ENCODE measurements around the gene IL12RB1.
"Not testable (repeated sequence)": the region's sequence is repeated elsewhere in the genome, so short reads cannot be mapped to it uniquely, and the experiment has no call there.

Gene IL12RB1

DNA sequence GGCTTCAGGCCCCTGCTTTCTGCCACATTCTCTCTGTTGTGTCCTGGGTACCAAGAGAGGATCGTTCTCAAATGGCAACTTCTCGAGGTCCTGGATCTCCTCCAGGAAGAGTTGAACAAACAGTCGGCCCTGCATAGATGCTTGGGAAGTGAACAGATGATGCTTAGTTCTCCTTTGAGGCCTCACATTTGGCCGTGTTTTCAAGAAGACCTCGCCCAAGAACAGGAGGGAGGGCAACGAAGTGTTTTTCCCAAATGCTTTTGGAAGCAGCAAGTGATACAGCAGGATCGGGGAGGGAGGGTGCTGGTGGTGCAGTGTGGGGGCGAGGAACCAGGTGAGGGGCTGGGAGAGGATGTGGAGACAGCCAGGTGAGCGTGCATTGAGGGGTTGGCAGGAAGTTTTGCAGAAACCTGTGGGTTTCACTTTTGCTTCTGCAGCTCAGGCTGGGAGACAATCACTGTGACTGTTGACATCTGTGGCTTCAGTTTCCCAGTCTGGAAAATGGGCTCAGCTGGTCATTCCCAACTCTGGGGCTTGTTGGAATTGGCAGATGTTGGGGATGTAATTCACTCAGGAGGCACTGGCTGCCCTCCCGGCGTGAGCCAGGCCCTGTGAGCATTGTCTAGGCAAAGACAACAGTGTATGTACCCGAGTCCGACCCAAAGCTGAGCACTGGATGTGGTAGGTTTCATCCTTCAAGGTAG lies 32.4 kb upstream of the IL12RB1 start:
- no peak overlapping the region for H3K9ac ChIP-seq (ENCODE audit: low read depth, low read length)

DNA sequence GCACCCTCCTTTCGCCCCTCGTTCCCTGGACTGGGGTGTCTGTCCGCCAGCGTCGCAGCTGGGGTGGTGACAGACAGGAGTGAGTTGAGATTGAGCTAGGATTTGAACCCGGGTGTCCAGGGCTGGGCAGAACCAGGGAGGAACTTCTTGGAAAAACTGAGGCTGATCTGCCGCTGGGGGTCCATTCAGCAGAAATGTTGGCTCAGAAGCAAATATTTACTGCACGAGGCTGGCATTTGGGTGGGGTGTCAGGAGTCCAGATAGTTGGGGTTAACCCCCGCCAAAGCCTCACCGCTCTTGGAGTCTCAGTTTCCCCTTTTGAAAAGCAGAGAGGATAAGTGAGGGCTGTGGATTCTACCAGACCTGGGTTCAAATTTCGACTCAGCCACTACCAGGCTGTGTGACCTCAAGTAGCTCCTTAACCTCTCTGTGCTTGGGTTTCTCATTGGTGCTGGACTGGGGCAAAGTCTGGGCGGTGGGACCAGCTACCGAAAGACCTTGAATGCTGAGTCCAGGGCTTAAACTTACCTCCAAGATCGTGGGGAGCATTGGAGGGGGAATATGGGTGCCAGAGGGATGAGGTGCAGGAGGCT lies 31.8 kb upstream of the IL12RB1 start:
- Histone ChIP-seq H3K9ac (ENCODE audit: low read depth, low read length) (peak overlapping the region; percentile 65), H3K4me1 (ENCODE audit: insufficient read depth, low read length) (peaks cover 10% of the 10 kb centered on the region; the same call in 1 of the 2 replicates), H3K9me3 (ENCODE audit: control insufficient read depth, insufficient read depth, low read length) (no peaks in the 10 kb centered on the region), H3K36me3 (ENCODE audit: insufficient read depth, low read length) (no peaks in the 10 kb centered on the region)

More for the DNA sequence above, 32.4 kb upstream of the IL12RB1 start:
- Histone ChIP-seq H3K36me3 (ENCODE audit: insufficient read depth, low read length) (no peaks in the 10 kb centered on the region), H3K9me3 (ENCODE audit: control insufficient read depth, insufficient read depth, low read length) (no peaks in the 10 kb centered on the region), H3K4me1 (ENCODE audit: insufficient read depth, low read length) (peaks cover 10% of the 10 kb centered on the region; the same call in 1 of the 2 replicates)

DNA sequence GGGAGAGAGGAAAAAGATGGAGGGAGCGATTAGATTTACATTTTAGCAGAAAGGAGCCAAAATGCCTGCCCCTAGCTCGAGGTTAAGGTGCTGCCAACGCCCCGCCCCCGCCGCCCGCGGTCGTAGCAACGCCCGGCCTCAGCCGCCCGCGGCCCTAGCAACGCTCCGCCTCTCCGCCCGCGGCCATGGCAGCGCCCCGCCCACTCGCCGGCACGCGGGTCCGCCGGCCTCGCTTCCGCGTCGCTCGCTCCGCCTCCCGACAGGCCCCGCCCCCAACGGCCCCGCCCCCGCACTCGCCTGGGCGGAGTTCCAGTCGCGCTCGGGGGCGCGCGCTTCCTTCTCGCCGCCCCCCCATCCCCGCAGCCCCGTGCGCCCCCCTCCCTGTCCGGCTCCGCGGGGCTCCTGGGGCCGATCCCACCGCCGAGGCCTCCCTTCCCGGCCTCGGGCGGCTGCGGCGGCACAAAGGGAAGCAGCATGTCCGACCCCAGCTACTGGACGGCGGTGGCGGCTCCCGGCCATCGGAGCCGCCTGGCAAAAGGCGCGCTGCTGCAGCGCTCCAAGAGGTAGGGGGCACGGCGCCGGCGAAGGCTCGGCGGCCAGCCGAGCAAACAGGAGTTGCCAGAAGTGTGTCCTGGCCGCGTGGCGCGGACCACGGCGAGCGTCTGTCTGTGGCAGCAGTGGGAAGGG lies 31.1 kb upstream of the IL12RB1 start:
- Histone ChIP-seq H3K9me3 (ENCODE audit: control insufficient read depth, insufficient read depth, low read length) (no peaks in the 10 kb centered on the region), H3K9ac (ENCODE audit: low read depth, low read length) (peak overlapping the region; percentile 65), H3K4me1 (ENCODE audit: insufficient read depth, low read length) (peaks cover 10% of the 10 kb centered on the region; the same call in 1 of the 2 replicates), H3K36me3 (ENCODE audit: insufficient read depth, low read length) (no peaks in the 10 kb centered on the region)

DNA sequence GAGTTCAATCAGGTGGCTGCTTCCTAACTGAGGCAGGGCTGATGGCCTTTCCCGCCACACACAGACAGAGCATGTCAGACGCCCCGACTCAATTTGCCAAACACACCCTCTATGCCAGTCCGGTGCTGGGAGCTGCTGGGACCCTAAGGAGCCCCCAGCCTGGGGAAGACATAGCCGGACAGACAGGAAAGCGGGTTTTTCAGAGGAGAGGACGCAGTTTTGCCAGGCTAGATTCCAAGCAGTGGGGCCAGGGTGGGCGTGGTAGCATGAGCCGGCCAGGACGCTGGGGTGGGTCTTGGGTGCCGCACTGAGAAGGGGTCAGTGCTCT lies 30.6 kb upstream of the IL12RB1 start:
- Histone ChIP-seq H3K36me3 (ENCODE audit: insufficient read depth, low read length) (no peaks in the 10 kb centered on the region), H3K9ac (ENCODE audit: low read depth, low read length) (peak overlapping the region; percentile 52), H3K4me1 (ENCODE audit: insufficient read depth, low read length) (peaks cover 10% of the 10 kb centered on the region; the same call in 1 of the 2 replicates)

DNA sequence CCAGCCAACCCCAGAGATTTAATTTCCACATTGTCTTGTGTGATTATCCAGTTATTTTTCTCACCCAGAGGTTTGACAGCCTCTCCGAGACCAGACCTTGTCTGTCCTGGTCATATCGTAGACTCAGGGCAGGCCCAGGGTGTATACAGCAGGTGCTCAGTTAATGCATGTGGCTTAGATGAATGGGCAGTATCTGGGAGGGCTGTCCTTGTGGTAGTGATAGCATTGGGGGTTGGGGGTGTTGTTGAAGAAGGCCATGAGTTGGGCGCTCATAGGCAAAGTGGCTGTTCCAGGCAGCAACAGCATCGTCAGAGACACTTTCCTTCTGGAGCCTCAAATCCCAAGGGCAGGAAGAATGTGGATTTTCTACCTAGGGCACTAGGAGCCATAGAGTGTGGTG lies 27.7 kb upstream of the IL12RB1 start:
- Histone ChIP-seq H3K9me3 (ENCODE audit: control insufficient read depth, insufficient read depth, low read length) (no peaks in the 10 kb centered on the region), H3K4me1 (ENCODE audit: insufficient read depth, low read length) (peaks cover 7% of the 10 kb centered on the region; the same call in 1 of the 2 replicates), H3K36me3 (ENCODE audit: insufficient read depth, low read length) (no peaks in the 10 kb centered on the region), H3K9ac (ENCODE audit: low read depth, low read length) (no peak overlapping the region)

More for the DNA sequence above, 30.6 kb upstream of the IL12RB1 start:
- H3K9me3 ChIP-seq (ENCODE audit: control insufficient read depth, insufficient read depth, low read length): no peaks in the 10 kb centered on the region

DNA sequence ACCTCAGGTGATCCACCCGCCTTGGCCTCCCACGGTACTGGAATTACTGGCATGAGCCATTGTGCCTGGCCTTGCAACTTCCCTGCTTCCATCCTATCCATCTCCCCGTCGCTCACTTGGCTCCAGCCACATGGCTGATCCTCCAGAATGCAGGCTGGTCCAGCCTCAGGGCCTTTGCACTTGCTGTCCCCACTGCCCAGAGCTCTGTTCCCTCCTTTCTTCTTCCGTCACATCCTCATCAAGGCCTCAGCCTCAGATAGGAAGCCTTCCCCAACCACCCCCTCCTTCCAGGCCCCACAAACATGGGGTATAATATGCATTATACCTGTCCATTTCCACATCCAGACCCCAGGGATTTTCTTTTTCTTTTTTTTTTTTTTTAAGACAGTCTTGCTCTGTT lies 27.1 kb upstream of the IL12RB1 start:
- H3K4me1 ChIP-seq (ENCODE audit: insufficient read depth, low read length): peaks cover 13% of the 10 kb centered on the region
- H3K36me3 ChIP-seq (ENCODE audit: insufficient read depth, low read length): no peaks in the 10 kb centered on the region

DNA sequence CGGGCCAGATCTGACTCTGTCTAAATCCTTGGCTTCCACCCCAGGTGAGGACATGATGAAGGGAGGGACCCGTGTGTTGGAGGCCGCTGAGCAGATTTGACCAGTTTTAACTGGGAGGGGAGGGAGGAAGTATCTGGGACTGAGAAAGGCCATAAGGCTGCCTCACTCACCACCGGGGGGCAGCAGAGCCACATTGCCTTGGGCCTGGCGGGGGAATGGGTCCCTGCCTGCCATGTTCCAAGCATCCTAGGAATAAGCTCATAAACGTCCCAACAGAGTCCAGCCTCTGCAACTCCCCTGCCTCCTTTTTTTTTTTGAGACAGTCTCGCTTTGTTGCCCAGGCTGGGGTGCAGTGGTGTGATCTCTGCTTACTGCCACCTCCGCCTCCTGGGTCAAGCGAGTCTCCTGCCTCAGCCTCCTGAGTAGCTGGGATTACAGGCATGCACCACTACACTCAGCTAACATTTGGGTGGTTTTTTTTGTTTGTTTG lies 26.3 kb upstream of the IL12RB1 start:
- Histone ChIP-seq H3K36me3 (ENCODE audit: insufficient read depth, low read length) (no peaks in the 10 kb centered on the region), H3K9me3 (ENCODE audit: control insufficient read depth, insufficient read depth, low read length) (no peaks in the 10 kb centered on the region), H3K9ac (ENCODE audit: low read depth, low read length) (no peak overlapping the region), H3K4me1 (ENCODE audit: insufficient read depth, low read length) (peaks cover 14% of the 10 kb centered on the region)

More for the DNA sequence above, 27.1 kb upstream of the IL12RB1 start:
- no peak overlapping the region for H3K9ac ChIP-seq (ENCODE audit: low read depth, low read length)
- H3K9me3 ChIP-seq (ENCODE audit: control insufficient read depth, insufficient read depth, low read length): no peaks in the 10 kb centered on the region

DNA sequence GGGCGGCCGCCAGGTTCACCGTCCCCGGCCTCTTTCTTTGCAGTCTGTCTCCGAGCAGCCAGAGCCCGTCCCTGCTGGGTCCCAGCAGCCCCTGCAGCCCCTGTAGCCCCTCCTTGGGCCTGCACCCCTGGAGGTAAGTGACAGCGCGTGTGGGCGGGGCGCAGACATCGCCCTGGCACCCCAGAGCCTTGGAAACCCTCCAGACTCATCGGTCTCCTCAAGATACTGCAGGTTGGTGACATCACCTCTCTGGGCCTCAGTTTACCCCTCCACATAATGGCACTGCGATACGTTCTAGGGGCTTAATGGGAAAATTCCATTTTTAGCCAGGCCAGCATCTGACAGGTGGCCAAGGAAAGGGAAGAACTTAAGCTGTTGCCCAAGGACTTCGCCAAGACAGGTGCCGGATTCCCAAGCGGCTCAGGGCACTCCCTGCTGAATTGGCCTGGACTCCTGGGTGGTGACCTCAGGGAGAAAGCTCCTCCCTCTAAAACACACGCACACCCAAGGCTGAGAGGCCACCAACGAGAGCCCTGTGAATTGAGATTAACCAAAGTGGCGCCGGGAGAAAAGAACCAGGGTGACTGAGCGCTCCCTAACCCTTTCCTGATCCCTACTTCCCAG lies 24.0 kb upstream of the IL12RB1 start:
- peak overlapping the region; percentile 51; the same call in 1 of the 2 replicates for H3K9ac ChIP-seq (ENCODE audit: low read depth, low read length)
- no peaks in the 10 kb centered on the region for H3K9me3 ChIP-seq (ENCODE audit: control insufficient read depth, insufficient read depth, low read length)
- H3K4me1 ChIP-seq (ENCODE audit: insufficient read depth, low read length): peaks cover 6% of the 10 kb centered on the region
- no peaks in the 10 kb centered on the region for H3K36me3 ChIP-seq (ENCODE audit: insufficient read depth, low read length)

DNA sequence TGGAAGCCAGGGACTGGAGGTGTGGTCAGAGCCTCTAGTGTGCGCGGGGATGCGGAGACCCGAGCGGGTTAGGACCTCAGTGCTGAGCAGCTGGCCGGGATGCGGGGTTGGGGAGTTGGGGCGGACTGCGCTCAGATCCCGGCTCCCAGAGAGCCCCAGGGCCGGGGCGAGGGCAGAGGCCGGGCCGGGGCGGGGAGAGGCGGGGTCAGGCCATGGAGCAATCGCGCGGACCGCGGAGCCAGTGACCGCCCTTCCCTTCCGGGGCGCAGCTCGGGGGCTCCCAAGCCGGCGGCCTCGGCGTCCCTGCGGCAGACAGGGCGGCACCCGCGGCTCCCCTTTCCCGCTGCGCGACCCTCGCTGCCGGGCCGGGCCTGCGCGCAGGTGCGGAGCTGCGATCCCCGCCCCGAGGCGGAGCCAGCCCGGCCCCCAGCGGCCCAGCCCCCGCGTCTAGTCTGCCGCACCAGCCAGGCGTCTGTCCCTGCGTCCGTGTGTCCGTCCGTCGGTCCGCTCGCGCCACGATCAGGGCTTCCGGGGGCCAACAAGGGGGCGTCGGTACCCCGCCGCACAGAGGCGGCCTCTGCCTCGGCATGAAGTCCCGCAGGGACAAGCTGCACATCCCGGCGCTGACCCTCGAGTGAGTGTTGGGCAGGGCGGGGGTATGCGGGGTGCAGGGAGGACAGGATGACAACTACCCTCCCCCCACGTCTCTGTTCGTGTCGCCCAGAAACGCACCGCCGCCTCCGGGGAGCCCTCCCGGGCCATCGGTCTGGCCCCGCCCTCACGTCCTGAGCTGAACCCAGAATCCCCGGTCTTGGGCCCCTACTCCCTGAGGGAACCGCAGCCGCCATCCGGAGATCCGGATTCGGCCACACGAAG lies 23.2 kb upstream of the IL12RB1 start:
- Histone ChIP-seq H3K9me3 (ENCODE audit: control insufficient read depth, insufficient read depth, low read length) (no peaks in the 10 kb centered on the region), H3K9ac (ENCODE audit: low read depth, low read length) (peak overlapping the region; percentile 51), H3K36me3 (ENCODE audit: insufficient read depth, low read length) (no peaks in the 10 kb centered on the region), H3K4me1 (ENCODE audit: insufficient read depth, low read length) (peaks cover 6% of the 10 kb centered on the region)

DNA sequence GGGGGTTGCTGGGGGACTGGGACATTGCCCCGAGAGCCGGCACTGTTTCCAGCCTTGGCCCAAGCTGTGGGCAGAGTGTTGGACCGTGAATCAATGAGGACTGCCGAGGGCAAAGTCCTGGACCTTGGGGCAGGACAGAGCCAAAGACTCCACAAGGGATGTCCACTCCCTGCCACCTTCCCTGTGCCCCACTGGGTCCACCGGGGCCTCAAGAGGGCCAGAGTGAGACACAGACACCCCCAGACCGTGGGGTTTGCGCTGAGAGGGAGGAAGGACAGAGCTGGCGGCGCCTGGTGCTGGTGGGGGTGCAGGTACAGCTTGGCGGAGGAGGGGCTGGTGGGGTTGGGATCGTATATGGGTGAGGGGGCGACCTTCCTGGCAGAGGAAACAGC lies 22.6 kb upstream of the IL12RB1 start:
- no peaks in the 10 kb centered on the region for H3K36me3 ChIP-seq (ENCODE audit: insufficient read depth, low read length)

DNA sequence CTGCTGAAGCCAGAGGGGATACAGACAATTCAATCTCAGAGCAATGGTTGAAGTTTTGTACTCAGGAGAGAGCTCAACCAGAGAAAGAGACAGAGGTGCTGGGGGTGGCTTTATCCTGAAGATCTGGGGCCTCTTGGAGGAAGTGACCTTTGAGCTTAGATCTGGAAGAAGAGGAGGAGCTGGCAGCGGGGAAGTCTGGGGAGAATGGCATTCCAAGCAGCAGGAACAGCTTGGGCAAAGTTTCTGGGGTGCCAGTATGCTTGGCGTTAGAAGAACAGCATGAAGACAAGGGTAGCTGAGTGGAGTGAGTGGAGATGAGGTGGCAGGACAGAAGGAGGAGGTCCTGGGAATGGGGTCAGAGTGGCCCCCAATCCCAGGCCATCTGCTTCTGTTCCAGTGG lies 22.2 kb upstream of the IL12RB1 start:
- Histone ChIP-seq H3K9me3 (ENCODE audit: control insufficient read depth, insufficient read depth, low read length) (no peaks in the 10 kb centered on the region), H3K36me3 (ENCODE audit: insufficient read depth, low read length) (no peaks in the 10 kb centered on the region), H3K4me1 (ENCODE audit: insufficient read depth, low read length) (peaks cover 6% of the 10 kb centered on the region), H3K9ac (ENCODE audit: low read depth, low read length) (no peak overlapping the region)

More for the DNA sequence above, 22.6 kb upstream of the IL12RB1 start:
- Histone ChIP-seq H3K9me3 (ENCODE audit: control insufficient read depth, insufficient read depth, low read length) (no peaks in the 10 kb centered on the region), H3K9ac (ENCODE audit: low read depth, low read length) (peak overlapping the region; percentile 51), H3K4me1 (ENCODE audit: insufficient read depth, low read length) (peaks cover 6% of the 10 kb centered on the region)

DNA sequence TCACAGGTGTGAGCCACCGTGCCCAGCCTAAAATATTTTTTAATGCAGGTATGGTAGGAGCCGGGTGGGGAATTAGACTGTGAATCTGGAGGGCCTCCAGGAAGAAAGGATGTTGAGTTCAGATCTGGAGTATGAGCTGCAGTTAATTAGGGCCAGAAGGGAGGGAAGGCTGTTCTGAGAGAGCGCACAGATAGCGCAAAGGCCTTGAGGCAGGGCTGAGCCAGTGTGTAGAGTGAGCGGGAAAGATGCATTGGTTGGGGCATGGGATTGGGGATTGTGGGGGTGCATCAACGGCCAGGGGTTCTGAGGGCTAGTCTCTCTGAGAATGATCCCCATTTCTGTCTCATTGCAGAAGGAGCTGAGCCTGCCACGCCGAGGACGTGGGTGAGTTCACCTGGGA lies 20.5 kb upstream of the IL12RB1 start:
- peaks cover 6% of the 10 kb centered on the region for H3K4me1 ChIP-seq (ENCODE audit: insufficient read depth, low read length)
- no peaks in the 10 kb centered on the region for H3K9me3 ChIP-seq (ENCODE audit: control insufficient read depth, insufficient read depth, low read length)
- H3K9ac ChIP-seq (ENCODE audit: low read depth, low read length): no peak overlapping the region
- no peaks in the 10 kb centered on the region for H3K36me3 ChIP-seq (ENCODE audit: insufficient read depth, low read length)

DNA sequence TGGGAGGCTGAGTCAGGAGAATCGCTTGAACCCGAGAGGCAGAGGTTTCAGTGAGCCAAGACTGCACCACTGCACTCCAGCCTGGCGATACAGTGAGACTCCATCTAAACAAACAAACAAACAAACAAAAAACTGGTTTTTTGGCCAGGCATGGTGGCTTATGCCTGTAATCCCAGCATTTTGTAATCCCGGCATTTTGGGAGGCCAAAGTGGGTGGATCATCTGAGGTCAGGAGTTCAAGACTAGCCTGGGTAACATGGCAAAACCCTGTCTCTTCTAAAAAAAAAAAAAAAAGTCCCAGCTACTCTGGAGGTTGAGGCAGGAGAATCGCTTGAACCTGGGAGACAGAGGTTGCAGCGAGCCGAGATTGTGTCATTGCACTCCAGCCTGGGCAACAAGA lies 18.5 kb upstream of the IL12RB1 start:
- not testable (repeated sequence) for H3K4me1 ChIP-seq (ENCODE audit: insufficient read depth, low read length)

DNA sequence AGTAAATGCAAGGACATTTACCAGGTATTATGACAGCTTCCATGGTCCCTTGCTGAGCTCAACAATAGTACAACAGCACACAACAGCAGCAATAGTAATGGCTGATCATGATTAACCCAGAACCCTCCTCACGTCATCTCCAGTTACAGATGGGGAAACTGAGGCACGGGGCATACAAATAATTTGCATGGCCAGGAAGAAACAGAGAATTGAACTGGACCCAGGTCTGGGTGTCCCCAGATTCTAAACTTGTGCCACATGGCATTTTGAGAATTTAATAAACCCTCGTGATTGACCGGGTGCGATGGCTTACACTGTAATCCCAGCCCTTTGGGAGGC lies 18.0 kb upstream of the IL12RB1 start:
- peaks cover 9% of the 10 kb centered on the region for H3K4me1 ChIP-seq (ENCODE audit: insufficient read depth, low read length)
- H3K9ac ChIP-seq (ENCODE audit: low read depth, low read length): peak overlapping the region; percentile 47; the same call in 1 of the 2 replicates
- H3K9me3 ChIP-seq (ENCODE audit: control insufficient read depth, insufficient read depth, low read length): no peaks in the 10 kb centered on the region
- no peaks in the 10 kb centered on the region for H3K36me3 ChIP-seq (ENCODE audit: insufficient read depth, low read length)

More for the DNA sequence above, 18.5 kb upstream of the IL12RB1 start:
- H3K36me3 ChIP-seq (ENCODE audit: insufficient read depth, low read length); H3K9ac ChIP-seq (ENCODE audit: low read depth, low read length); H3K9me3 ChIP-seq (ENCODE audit: control insufficient read depth, insufficient read depth, low read length): not testable (repeated sequence)

Measured in ES-I3 (cell line).